ENCODE results near the gene STARD8. TPM values are rescaled to one million over a fixed set of nuclear protein-coding genes. Genes with fewer than 3 reads are reported as not detected.
"Not testable (repeated sequence)": the region's sequence is repeated elsewhere in the genome, so short reads cannot be mapped to it uniquely, and the experiment has no call there.

The STARD8 gene
- total and polyA plus RNA-seq, 2 donors from 2014 or later, result 12.7 to 23.4 TPM

GRCh38 chrX:68652326-68653170 lies 5.1 kb downstream of the STARD8 start:
- FAIRE-seq (no peak), DNase-seq (no peak)
- H3K4me3 ChIP-seq (ENCODE audit: low read length in 3 of 3), result no peak overlapping the region
- no peaks in the 10 kb centered on the region for H3K9me3 ChIP-seq (ENCODE audit: control insufficient read depth in 2 of 3, insufficient read depth in 1 of 3, low read length in 3 of 3)
- H3K36me3 ChIP-seq (ENCODE audit: control insufficient read depth in 2 of 3, insufficient read depth in 3 of 3, low read length in 3 of 3), result no peaks in the 10 kb centered on the region
- TF ChIP-seq, protein P1, sequence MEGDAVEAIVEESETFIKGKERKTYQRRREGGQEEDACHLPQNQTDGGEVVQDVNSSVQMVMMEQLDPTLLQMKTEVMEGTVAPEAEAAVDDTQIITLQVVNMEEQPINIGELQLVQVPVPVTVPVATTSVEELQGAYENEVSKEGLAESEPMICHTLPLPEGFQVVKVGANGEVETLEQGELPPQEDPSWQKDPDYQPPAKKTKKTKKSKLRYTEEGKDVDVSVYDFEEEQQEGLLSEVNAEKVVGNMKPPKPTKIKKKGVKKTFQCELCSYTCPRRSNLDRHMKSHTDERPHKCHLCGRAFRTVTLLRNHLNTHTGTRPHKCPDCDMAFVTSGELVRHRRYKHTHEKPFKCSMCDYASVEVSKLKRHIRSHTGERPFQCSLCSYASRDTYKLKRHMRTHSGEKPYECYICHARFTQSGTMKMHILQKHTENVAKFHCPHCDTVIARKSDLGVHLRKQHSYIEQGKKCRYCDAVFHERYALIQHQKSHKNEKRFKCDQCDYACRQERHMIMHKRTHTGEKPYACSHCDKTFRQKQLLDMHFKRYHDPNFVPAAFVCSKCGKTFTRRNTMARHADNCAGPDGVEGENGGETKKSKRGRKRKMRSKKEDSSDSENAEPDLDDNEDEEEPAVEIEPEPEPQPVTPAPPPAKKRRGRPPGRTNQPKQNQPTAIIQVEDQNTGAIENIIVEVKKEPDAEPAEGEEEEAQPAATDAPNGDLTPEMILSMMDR (IDR thresholded peaks at IDR 0.05; ENCODE audit: borderline replicate concordance, extremely low read depth, insufficient read depth), result no peak
- no peak overlapping the region for H3K9ac ChIP-seq (ENCODE audit: low read length in 3 of 3)
- H3K27me3 ChIP-seq (ENCODE audit: control insufficient read depth, insufficient read depth, low read length), result no peaks in the 10 kb centered on the region
- intact Hi-C loops (cut with DNase I), result no loop called here
- H3K4me1 ChIP-seq (ENCODE audit: control insufficient read depth in 2 of 3, insufficient read depth in 2 of 3, low read depth in 1 of 3, low read length in 3 of 3), result no peaks in the 10 kb centered on the region
- no peak overlapping the region for H3K27ac ChIP-seq (ENCODE audit: low read depth in 2 of 2, low read length in 2 of 2)

DNA sequence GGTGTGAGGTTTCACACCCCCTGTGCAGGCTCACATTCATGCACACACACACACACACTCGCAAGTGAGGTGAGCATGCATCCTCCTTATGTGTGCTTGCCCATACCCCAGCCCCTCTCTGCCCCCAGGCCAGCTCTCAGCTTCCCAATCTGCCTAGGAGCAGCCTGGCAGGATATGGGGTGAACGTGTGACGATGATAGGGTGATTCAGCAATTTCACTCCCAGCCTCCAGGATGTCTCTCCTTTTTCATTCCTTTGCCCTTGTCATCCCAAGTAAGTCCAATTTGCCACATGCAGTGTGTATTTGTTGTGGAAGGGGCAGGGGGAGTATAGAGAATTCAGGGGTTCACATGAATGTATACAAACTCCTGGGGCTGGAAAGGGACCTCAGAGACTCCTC lies 7.2 kb downstream of the STARD8 start:
- Histone ChIP-seq H3K4me3 (ENCODE audit: low read length in 3 of 3) (no peak overlapping the region), H3K9me3 (ENCODE audit: control insufficient read depth in 2 of 3, insufficient read depth in 1 of 3, low read length in 3 of 3) (no peaks in the 10 kb centered on the region), H3K27ac (ENCODE audit: low read depth in 2 of 2, low read length in 2 of 2) (no peak overlapping the region), H3K9ac (ENCODE audit: low read length in 3 of 3) (no peak overlapping the region), H3K36me3 (ENCODE audit: control insufficient read depth in 2 of 3, insufficient read depth in 3 of 3, low read length in 3 of 3) (no peaks in the 10 kb centered on the region), H3K4me1 (ENCODE audit: control insufficient read depth in 2 of 3, insufficient read depth in 2 of 3, low read depth in 1 of 3, low read length in 3 of 3) (no peaks in the 10 kb centered on the region), H3K27me3 (ENCODE audit: control insufficient read depth, insufficient read depth, low read length) (no peaks in the 10 kb centered on the region)
- intact Hi-C loops (cut with DNase I), result no loop called here
- no peak for FAIRE-seq
- TF ChIP-seq, protein P1 (IDR thresholded peaks at IDR 0.05; ENCODE audit: borderline replicate concordance, extremely low read depth, insufficient read depth), result no peak
- DNase-seq, result no peak

GRCh38 chrX:68656473-68656872 lies 9.0 kb downstream of the STARD8 start:
- H3K9me3 ChIP-seq (ENCODE audit: control insufficient read depth in 2 of 3, insufficient read depth in 1 of 3, low read length in 3 of 3); H3K9ac ChIP-seq (ENCODE audit: low read length in 3 of 3); H3K4me3 ChIP-seq (ENCODE audit: low read length in 3 of 3); DNase-seq; H3K36me3 ChIP-seq (ENCODE audit: control insufficient read depth in 2 of 3, insufficient read depth in 3 of 3, low read length in 3 of 3); intact Hi-C loops (cut with DNase I); FAIRE-seq; H3K4me1 ChIP-seq (ENCODE audit: control insufficient read depth in 2 of 3, insufficient read depth in 2 of 3, low read depth in 1 of 3, low read length in 3 of 3); H3K27ac ChIP-seq (ENCODE audit: low read depth in 2 of 2, low read length in 2 of 2); H3K27me3 ChIP-seq (ENCODE audit: control insufficient read depth, insufficient read depth, low read length): not testable (repeated sequence)

DNA sequence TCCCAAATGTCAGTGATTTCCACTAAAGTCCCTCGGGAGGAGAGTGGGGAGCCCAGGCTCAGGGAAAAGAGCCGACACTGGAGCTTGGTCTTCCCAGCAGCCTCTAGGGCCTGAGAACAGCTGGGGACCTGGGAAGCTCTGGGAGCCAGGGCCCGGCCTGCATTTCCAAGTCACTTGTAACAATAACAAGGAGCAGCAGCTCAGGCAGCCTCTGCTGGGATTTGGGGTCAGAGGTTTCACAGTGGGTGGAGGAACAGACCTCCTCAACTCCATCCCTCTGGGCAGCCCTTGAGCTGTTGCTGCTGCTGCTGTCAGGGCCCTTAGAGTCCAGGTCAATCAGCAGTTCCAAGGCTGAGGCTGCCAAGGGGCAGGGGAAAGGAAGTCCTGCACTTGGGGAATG lies 11.1 kb downstream of the STARD8 start:
- no peak overlapping the region for H3K27ac ChIP-seq (ENCODE audit: low read depth in 2 of 2, low read length in 2 of 2)
- TF ChIP-seq, protein P1 (IDR thresholded peaks at IDR 0.05; ENCODE audit: borderline replicate concordance, extremely low read depth, insufficient read depth), result no peak
- FAIRE-seq (no peak), DNase-seq (peak in 4 of 5 donors; percentile 41 to 90 (median 62))
- H3K4me3 ChIP-seq (ENCODE audit: low read length in 3 of 3), result no peak overlapping the region
- H3K36me3 ChIP-seq (ENCODE audit: control insufficient read depth in 2 of 3, insufficient read depth in 3 of 3, low read length in 3 of 3), result no peaks in the 10 kb centered on the region
- H3K4me1 ChIP-seq (ENCODE audit: control insufficient read depth in 2 of 3, insufficient read depth in 2 of 3, low read depth in 1 of 3, low read length in 3 of 3), result no peaks in the 10 kb centered on the region
- H3K9me3 ChIP-seq (ENCODE audit: control insufficient read depth in 2 of 3, insufficient read depth in 1 of 3, low read length in 3 of 3), result no peaks in the 10 kb centered on the region
- H3K27me3 ChIP-seq (ENCODE audit: control insufficient read depth, insufficient read depth, low read length), result no peaks in the 10 kb centered on the region
- H3K9ac ChIP-seq (ENCODE audit: low read length in 3 of 3), result no peak overlapping the region
- intact Hi-C loops (cut with DNase I), result no loop called here

Measured in kidney (tissue), 14 donors.